HG02798 (cell line): ENCODE results near the gene KCNN1.
A peak's percentile ranks its signal among the peaks of the same experiment; 100 is the strongest.
"Not testable (repeated sequence)": the region's sequence is repeated elsewhere in the genome, so short reads cannot be mapped to it uniquely, and the experiment has no call there.

ENCODE experiments used
- ATAC-seq: cut with Tn5 transposase; IDR thresholded peaks from one replicate; pipeline ENCODE4 v1.9.1; 2021; ENCODE audit warnings: mild to moderate bottlenecking; ENCODE audit not compliant: unreplicated experiment, poor library complexity

KCNN1 gene

GRCh38 chr19:18020212-18021085 lies 53.5 kb downstream of the KCNN1 start:
- no peak for ATAC-seq

DNA sequence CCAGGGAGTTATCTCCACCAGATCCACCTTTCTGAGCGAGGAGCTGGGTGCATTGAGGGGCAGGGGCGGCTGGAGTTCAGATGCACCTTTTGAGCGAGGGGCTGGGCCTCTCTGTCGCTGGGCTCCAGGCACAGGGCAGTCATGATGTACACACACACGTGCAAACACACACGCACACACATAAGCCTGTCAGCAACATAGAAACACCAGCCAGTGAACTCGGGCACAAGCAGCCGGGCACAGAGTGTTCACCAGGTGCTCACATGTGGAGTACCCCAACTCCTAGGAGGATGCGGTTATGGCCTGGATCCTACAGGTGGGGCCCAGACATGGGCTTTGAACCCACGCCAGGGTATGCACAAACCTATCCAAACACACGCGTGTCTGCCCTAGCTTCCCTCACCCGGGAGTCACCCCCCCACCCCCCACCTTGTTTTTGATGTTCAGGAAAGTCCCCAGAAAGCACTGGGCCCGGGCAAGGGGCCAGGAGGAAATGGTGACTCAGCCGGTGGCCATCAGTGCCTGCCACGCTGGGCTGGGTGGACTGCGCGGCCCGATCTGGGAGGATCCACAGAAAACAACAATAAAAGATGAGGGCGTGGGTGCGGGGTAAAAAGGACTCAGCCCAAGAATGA lies 54.3 kb downstream of the KCNN1 start:
- no peak for ATAC-seq

- no peak for ATAC-seq
These were observed 56.8 kb downstream of the KCNN1 start for GRCh38 chr19:18023622-18024251.

DNA sequence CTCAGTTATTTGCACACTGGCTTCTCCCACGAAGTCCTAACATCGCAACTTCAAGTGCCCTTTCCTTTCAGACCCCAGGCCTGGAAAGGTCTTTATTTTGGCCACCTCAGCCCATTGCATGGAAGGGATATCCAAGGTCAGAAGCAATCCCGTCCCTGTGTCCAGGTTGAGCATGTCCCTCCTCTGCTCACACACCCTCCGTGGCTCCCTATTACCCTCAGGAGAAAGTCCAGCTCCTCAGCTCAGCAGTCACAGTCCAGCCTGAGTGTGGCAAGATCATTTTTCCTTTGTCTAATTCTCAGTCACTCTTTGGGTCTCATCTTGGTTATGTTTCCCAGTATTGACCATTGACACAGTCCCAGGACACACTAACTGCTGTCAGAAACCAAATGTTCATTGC lies 60.2 kb downstream of the KCNN1 start:
- ATAC-seq = no peak

DNA sequence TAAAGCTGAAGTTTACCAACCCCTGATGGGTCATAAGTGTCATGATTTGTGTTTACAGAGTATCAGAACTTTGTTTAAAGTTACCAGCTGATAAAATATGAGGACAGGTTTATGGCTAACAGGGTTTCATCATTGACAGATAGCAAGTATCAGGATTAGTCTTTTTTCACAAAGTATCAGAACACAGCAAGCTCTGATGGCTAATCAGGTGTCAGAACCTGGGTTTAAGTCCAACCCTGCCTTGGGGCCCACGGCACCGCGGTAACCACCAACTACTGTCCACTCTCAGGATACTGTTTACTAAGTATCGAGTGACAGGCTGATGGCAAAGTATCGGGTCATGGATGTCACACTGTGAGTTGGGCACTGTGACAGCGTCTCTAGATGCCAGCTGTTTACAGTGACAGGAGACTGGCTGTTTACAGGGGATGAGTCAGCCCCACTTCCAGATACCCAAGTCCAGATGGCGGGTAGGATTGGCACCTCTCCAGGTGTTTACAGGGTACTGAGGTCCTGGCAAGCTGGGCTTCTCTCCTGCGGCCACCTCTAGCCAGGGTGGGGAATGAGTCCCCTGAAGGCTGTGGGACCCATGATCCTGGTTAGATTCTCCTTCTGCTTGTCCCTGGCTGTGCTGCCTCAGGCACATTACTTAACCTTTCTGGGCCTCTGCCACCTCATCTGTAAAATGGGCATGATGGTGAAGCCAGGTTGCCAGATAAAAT lies 62.9 kb downstream of the KCNN1 start:
- no peak for ATAC-seq

DNA sequence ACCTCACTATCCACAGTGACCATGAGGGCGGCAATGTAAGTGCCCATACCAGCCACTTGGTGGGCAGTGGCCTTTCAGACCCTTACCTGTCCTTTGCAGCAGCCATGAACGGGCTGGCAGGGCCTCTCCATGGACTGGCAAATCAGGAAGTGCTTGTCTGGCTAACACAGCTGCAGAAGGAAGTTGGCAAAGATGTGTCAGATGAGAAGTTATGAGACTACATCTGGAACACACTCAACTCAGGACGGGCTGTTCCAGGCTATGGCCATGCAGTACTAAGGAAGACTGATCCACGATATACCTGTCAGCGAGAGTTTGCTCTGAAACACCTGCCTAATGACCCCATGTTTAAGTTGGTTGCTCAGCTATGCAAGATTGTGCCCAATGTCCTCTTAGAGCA lies 64.5 kb downstream of the KCNN1 start:
- ATAC-seq = not testable (repeated sequence)

GRCh38 chr19:18032102-18032501 lies 65.2 kb downstream of the KCNN1 start:
- ATAC-seq = not testable (repeated sequence)

GRCh38 chr19:18041054-18041453 lies 74.1 kb downstream of the KCNN1 start:
- ATAC-seq = no peak

- ATAC-seq = no peak
These were observed 76.8 kb downstream of the KCNN1 start for GRCh38 chr19:18043676-18044075.

- peak; percentile 93 for ATAC-seq
These were observed 78.0 kb downstream of the KCNN1 start for GRCh38 chr19:18044825-18045304.

DNA sequence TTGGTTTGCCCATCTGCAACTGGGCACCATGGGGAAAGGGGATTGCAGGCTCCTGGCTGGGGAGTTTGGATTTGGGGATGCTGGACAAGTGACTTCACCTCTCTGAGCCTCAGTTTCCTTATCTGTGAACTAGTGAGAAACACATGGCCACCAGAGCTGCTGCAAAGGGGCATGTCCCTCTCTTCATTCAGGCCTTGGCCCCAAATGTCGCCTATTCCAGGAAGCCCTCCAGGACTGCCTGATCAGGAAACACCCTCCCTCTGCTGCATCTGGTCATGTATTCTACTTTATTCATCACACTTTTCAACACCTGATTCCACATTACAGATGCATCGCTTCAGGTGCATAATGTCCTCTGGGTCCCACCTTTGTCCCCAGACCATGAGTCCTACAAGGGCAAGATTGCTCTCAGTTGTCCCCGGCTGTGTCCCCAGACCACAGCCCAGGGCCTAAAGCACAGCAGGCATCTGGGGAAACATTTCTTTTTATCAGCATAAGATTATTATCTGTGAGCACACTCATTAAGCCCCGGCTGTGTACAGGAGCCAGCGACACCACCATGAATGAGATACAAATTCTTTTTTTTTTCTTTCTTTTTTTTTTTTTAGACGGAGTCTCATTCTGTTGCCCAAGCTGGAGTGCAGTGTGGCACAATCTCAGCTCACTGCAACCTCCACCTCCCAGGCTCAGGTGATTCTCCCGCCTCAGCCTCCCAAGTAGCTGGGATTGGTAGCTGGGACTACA lies 78.6 kb downstream of the KCNN1 start:
- no peak for ATAC-seq

DNA sequence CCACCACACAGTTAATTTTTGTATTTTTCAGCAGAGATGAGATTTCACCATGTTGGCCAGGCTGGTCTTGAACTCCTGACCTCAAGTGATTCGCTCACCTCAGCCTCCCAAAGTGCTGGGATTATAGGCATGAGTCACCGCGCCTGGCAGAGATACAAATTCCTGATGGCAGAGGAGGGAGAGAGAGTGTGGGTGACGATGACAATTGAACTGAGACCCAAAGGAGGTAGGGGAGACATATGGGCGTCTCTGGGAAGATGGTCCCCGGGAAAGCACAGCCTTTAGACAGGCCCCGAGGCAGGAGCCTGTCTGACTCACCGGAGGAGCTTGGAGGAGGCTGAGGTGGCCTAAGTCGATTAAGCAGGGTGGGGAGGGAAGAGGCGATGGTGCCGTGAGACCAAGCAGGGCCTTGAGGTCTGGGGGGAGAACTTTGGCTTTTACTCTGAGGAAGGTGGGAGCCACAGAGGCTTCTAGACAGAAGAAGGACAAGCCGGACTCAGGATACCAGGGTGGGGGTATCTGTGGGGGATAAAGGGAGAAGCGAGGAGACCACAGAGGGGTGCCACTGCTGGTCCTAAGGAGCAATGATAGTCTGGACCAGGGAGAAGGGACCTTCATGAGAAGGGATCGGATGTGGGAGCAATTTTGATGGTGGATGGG lies 79.3 kb downstream of the KCNN1 start:
- ATAC-seq = no peak

DNA sequence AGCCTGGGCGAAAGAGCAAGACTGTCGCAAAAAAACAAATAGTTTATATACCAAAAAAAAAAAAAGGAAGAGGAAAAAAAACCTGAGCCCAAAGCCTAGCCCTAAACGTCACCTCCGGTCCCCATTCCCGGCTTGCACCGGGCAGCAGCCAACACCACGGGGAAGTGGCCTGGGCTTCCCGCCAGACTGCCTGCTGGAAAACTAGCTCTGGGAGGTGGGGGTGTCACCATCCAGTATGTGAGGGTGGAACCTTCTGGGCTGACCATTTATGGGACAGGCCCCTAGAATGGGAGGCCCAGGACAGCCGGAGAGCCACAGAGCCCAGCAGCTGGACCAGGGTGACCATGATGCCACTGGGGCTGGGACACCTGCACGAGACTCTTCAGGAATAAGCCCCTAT lies 82.5 kb downstream of the KCNN1 start:
- no peak for ATAC-seq
